ENCODE measurements around the gene PLA2G2F. TPM values are rescaled to one million over a fixed set of nuclear protein-coding genes. Genes with fewer than 3 reads are reported as not detected.

PLA2G2F gene, protein sequence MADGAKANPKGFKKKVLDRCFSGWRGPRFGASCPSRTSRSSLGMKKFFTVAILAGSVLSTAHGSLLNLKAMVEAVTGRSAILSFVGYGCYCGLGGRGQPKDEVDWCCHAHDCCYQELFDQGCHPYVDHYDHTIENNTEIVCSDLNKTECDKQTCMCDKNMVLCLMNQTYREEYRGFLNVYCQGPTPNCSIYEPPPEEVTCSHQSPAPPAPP
- total RNA-seq (ENCODE audit: low replicate concordance) = not detected in 2 replicates
- long read RNA-seq = 0 reads

DNA sequence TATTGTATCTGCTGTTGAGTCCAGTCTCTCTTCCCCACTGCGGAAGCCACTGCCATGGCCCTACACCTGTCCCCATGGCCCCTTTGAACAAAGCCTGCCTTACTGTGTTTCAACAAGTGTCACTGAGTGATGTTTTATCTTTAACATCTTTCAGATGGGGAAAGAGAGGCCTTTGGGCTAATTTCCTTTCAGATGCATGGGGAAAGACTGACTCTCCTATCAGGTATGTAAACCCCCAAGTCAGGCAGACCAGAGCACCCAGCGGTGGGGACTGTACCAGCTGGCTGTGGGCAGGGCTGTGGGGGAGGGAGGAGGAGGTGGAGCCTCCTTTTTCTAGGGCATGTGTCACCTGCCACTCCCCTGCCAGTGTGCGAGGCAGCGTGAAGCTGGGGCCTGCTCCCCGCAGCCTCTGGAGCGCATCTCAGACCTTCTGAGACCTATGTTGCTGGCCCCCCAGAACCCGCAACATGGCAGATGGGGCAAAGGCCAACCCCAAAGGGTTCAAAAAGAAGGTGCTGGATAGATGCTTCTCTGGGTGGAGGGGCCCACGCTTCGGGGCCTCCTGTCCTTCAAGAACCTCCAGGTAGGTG is at the start of gene PLA2G2F:
PLA2G2F (plus strand) TSS at position 363 of the 590 bp plus-strand sequence; CDS start at position 468, 105 bp downstream.
- H3K4me3 Mint-ChIP-seq = no peak within 1 kb of the TSS
- no peak within 1 kb of the TSS for H3K27ac Mint-ChIP-seq
- H3K27me3 Mint-ChIP-seq = peaks cover 9% of the 10 kb centered on the region
- no peaks in the 10 kb centered on the region for H3K4me1 Mint-ChIP-seq (ENCODE audit: unreplicated experiment)
- no peak for DNase-seq (ENCODE audit: extremely low spot score, unreplicated experiment)
- TF ChIP-seq CTCF (conservative IDR thresholded peaks at IDR 0.05) = no peak
- no peaks in the 10 kb centered on the region for H3K9me3 Mint-ChIP-seq
- H3K36me3 Mint-ChIP-seq = no peaks in the 10 kb centered on the region

DNA sequence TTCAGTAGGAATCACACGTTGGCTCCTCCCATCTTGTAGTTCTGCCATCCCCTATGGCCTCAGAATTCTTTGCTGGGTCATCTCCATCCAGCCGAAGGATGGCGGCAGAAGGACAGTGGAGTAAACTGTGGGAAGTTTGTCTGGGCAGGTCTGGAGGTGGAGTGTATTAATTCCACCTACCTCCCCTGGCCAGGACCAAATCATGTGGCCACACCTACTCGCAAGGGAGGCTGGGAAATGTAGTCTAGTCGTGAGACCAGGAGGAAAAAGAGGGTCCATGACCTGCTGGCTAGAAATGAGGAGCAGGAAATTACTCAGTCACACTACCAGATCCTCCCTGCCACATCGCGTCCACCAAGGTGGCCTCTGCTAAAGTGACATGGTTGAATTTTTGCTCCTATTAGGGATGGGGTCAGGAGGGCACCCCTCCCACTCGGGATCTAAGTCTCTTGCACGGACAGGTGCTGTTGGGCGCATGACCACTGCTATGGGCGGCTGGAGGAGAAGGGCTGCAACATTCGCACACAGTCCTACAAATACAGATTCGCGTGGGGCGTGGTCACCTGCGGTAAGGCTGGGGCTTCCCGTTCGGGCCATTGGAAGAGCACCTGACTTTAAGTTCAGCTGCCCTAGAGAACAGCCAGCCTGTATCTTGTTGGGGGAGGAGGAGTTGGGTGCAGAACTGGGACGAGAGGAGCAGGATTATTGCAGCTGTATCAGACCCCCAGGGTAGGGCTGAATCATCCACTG is 49.6 kb upstream of the PLA2G2F start:
- Mint-ChIP-seq H3K4me1 (ENCODE audit: unreplicated experiment) (no peaks in the 10 kb centered on the region), H3K9me3 (no peaks in the 10 kb centered on the region), H3K27ac (no peak overlapping the region), H3K4me3 (no peak overlapping the region), H3K27me3 (peaks cover 34% of the 10 kb centered on the region), H3K36me3 (no peaks in the 10 kb centered on the region)
- no peak for TF ChIP-seq CTCF (conservative IDR thresholded peaks at IDR 0.05)
- DNase-seq (ENCODE audit: extremely low spot score, unreplicated experiment) = no peak

GRCh38 chr1:20090119-20090518 is 49.0 kb upstream of the PLA2G2F start:
- DNase-seq (ENCODE audit: extremely low spot score, unreplicated experiment) = no peak
- no peak overlapping the region for H3K4me3 Mint-ChIP-seq
- TF ChIP-seq CTCF (conservative IDR thresholded peaks at IDR 0.05) = no peak
- H3K27ac Mint-ChIP-seq = no peak overlapping the region
- no peaks in the 10 kb centered on the region for H3K9me3 Mint-ChIP-seq
- H3K27me3 Mint-ChIP-seq = peaks cover 37% of the 10 kb centered on the region
- H3K36me3 Mint-ChIP-seq = no peaks in the 10 kb centered on the region
- no peaks in the 10 kb centered on the region for H3K4me1 Mint-ChIP-seq (ENCODE audit: unreplicated experiment)

- H3K4me1 Mint-ChIP-seq (ENCODE audit: unreplicated experiment) = no peaks in the 10 kb centered on the region
- H3K27ac Mint-ChIP-seq = no peak overlapping the region
- H3K4me3 Mint-ChIP-seq = no peak overlapping the region
- no peak for TF ChIP-seq CTCF (conservative IDR thresholded peaks at IDR 0.05)
- no peak for DNase-seq (ENCODE audit: extremely low spot score, unreplicated experiment)
- no peaks in the 10 kb centered on the region for H3K36me3 Mint-ChIP-seq
- H3K9me3 Mint-ChIP-seq = no peaks in the 10 kb centered on the region
- H3K27me3 Mint-ChIP-seq = peaks cover 40% of the 10 kb centered on the region
These were observed 48.5 kb upstream of the PLA2G2F start for GRCh38 chr1:20090641-20091040.

DNA sequence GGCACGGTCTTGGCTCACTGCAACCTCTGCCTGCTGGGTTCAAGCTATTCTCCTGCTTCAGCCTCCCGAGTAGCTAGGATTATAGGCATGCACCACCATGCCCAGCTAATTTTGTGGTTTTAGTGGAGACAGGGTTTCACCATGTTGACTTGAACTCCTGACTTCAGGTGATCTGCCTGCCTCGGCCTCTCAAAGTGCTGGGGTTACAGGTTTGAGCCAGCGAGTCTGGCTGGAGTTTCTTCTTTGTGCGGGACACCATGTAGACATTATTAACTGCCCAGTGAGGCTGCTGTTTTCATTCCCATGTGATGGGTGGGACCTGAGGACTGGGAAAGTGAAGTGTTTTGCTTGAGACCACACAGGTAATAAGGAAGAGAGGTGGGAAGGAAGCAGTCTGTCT is 45.8 kb upstream of the PLA2G2F start:
- Mint-ChIP-seq H3K4me1 (ENCODE audit: unreplicated experiment) (no peaks in the 10 kb centered on the region), H3K9me3 (peaks cover 7% of the 10 kb centered on the region), H3K36me3 (no peaks in the 10 kb centered on the region), H3K4me3 (no peak overlapping the region), H3K27ac (no peak overlapping the region), H3K27me3 (peaks cover 40% of the 10 kb centered on the region)
- no peak for TF ChIP-seq CTCF (conservative IDR thresholded peaks at IDR 0.05)
- no peak for DNase-seq (ENCODE audit: extremely low spot score, unreplicated experiment)
